Activated naive CD4-positive, alpha-beta T cell treated with anti-CD3 and anti-CD28 coated beads, Interleukin-2, amount 10 ng/mL, durations not matched to agents 7 days and 5 days (primary cell): ENCODE results near the gene C22orf39.

Experiments
- CTCF ChIA-PET: fragments of 350-600 bp; sonication (Branson Sonifier 250); formaldehyde crosslinking; loops from one replicate; lab custom pipeline; 2021; ENCODE audit warnings: antibody characterized with exemption; lab: Charles Lee
- DNase-seq: peaks from one replicate; pipeline ENCODE4 v3.0.0-alpha.2; 2020
- H3K27ac Mint-ChIP-seq: one replicate; pipeline ENCODE4 v1.8.0; 2021; ENCODE audit warnings: mild to moderate bottlenecking, moderate library complexity, mixed read lengths
- H3K27me3 Mint-ChIP-seq: one replicate; pipeline ENCODE4 v1.8.0; 2021; ENCODE audit warnings: mild to moderate bottlenecking, mixed read lengths
- H3K36me3 Mint-ChIP-seq: one replicate; pipeline ENCODE4 v1.8.0; 2021; ENCODE audit warnings: mixed read lengths
- H3K4me1 Mint-ChIP-seq: one replicate; pipeline ENCODE4 v1.8.0; 2021; ENCODE audit warnings: mixed read lengths
- H3K4me3 Mint-ChIP-seq: one replicate; pipeline ENCODE4 v1.8.0; 2021; ENCODE audit warnings: mild to moderate bottlenecking, moderate library complexity, mixed read lengths
- H3K9me3 Mint-ChIP-seq: one replicate; pipeline ENCODE4 v1.8.0; 2021; ENCODE audit warnings: mixed read lengths

C22orf39 gene

DNA sequence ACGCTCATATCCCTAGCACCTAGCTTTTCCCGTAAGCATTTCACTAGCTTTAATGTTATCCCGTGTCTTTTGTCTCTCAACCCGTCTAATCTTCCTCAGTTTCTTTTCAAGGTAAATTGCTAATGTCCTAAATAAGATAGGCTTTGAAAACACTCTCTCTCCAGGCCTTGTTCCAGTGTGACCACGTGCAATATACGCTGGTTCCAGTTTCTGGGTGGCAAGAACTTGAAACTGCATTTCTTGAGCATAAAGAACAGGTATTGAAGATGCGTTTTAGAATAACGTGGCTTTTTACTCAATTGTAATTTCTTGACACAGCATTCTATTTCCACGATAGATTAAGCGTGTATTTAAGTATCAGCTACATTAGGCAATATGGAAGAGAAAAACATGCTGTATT is 33.3 kb upstream of the C22orf39 start:
- no peak overlapping the region for H3K27ac Mint-ChIP-seq
- DNase-seq, result no peak
- no peaks in the 10 kb centered on the region for H3K9me3 Mint-ChIP-seq
- peaks cover 36% of the 10 kb centered on the region for H3K4me1 Mint-ChIP-seq
- peaks cover 29% of the 10 kb centered on the region for H3K36me3 Mint-ChIP-seq
- CTCF ChIA-PET, result no interaction called here
- no peaks in the 10 kb centered on the region for H3K27me3 Mint-ChIP-seq
- peak overlapping the region; percentile 99 for H3K4me3 Mint-ChIP-seq

DNA sequence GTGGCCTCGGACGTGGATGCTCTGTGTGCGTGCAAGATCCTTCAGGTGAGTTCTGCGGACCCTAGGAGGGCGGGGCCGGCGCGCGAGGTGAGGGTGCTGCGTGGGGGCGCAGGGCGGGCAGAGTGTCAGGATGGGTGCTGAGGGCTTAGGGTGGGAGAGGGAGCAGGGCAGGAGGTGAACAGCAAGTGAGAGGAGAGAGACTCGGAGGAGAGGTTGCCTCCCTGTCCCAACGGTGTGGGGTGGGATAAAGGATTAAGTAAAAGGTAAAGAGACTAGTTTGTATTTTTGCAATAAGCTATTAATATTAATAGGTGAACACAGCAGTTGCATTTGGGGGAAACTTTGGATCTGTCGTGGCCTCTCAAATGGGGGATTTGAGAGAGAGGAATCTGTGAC is 32.7 kb upstream of the C22orf39 start:
- no peaks in the 10 kb centered on the region for H3K27me3 Mint-ChIP-seq
- peaks cover 34% of the 10 kb centered on the region for H3K36me3 Mint-ChIP-seq
- peak overlapping the region; percentile 99 for H3K4me3 Mint-ChIP-seq
- no peak for DNase-seq
- peaks cover 39% of the 10 kb centered on the region for H3K4me1 Mint-ChIP-seq
- CTCF ChIA-PET, result interaction anchor here (1.3 kb wide), 1 partner anchor 152 kb away, joined by 4 read pairs; no protein-coding TSS in a partner anchor
- no peaks in the 10 kb centered on the region for H3K9me3 Mint-ChIP-seq
- H3K27ac Mint-ChIP-seq, result peak overlapping the region; percentile 98

DNA sequence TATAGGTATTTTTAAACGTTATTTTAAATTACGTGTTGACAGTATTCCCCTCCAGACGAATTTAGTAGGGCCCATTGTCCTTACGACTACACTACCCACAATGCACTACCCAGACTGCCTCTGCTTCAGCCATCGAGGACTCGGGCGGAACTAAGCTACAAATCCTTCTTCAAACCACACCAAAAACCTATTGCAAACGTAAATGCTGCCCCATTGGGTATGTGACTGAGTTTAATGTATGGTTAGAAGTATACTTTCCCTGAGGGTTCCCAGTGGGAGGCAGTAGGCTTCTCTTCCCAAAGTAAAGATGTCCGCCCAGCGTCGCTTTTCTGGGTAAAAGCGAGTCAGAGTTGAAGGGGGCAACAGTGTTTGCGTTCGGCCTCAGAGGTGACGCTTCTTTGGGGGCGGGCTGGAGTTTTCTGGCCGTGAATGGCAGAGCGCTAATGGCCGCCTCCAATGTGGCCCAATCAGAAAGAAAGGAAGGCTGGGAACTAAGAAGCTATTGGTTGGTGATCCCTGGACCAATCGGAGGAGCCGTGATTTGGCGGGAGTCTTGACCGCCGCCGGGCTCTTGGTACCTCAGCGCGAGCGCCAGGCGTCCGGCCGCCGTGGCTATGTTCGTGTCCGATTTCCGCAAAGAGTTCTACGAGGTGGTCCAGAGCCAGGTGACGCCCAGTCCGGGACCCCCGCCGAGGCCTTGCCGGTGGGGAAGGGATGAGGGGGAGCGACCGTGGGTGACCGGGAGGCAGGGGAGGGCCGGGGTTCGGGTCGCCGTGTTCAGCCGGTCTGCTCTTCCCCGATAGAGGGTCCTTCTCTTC is 32.1 kb upstream of the C22orf39 start, which contains the start of gene CDC45:
Gene CDC45, plus strand, starts transcription at position 566 of the 818 bp plus-strand sequence. Its CDS starts 49 bp downstream, at position 615.
- CTCF ChIA-PET, result interaction anchor here (1.3 to 3.0 kb wide), 3 partner anchors 15 to 152 kb away, joined by 4 to 14 read pairs (median 8); no protein-coding TSS in a partner anchor
- Mint-ChIP-seq H3K27ac (peak within 1 kb of the TSS; percentile 98), H3K4me3 (peak within 1 kb of the TSS; percentile 99)

DNA sequence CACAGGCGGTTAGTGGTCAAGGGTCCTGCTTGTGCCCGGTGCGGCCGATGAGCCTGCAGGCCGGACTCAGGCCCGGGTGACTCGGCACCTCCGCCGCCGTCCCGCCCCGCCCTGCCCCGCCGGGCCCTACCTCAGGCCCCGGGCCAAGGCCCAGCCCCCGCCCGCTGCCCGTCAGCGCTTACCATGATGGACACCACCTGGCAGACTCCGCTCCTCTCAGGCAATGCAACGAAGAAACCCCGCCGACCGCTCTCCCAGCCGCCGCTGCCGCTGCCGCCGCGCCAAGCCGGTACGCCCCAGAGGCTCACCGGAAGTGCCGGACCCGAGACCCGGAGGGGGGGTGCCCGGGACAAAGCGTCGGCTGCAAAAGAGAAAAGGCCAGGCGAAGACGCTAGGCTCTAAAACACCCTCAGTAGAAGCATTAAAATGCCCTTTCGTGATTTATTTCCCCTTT is 31.4 kb upstream of the C22orf39 start, which contains the start of gene UFD1:
Gene UFD1, minus strand, starts transcription at position 293 of the 454 bp plus-strand sequence. Its CDS starts 108 bp downstream, at position 185.
- H3K27ac Mint-ChIP-seq, result peak within 1 kb of the TSS; percentile 98
- H3K9me3 Mint-ChIP-seq, result no peaks in the 10 kb centered on the region
- H3K4me3 Mint-ChIP-seq, result peak within 1 kb of the TSS; percentile 99
- CTCF ChIA-PET, result interaction anchor here (0.7 to 3.0 kb wide), 4 partner anchors 14 to 299 kb away, joined by 3 to 14 read pairs (median 6); no protein-coding TSS in a partner anchor
- peaks cover 39% of the 10 kb centered on the region for H3K4me1 Mint-ChIP-seq
- peak; percentile 89 for DNase-seq
- no peaks in the 10 kb centered on the region for H3K27me3 Mint-ChIP-seq
- H3K36me3 Mint-ChIP-seq, result peaks cover 29% of the 10 kb centered on the region

More for the DNA sequence above, 32.1 kb upstream of the C22orf39 start, which contains the start of gene CDC45:
- H3K36me3 Mint-ChIP-seq, result peaks cover 29% of the 10 kb centered on the region
- peak; percentile 98 for DNase-seq
- no peaks in the 10 kb centered on the region for H3K9me3 Mint-ChIP-seq
- peaks cover 39% of the 10 kb centered on the region for H3K4me1 Mint-ChIP-seq
- no peaks in the 10 kb centered on the region for H3K27me3 Mint-ChIP-seq

DNA sequence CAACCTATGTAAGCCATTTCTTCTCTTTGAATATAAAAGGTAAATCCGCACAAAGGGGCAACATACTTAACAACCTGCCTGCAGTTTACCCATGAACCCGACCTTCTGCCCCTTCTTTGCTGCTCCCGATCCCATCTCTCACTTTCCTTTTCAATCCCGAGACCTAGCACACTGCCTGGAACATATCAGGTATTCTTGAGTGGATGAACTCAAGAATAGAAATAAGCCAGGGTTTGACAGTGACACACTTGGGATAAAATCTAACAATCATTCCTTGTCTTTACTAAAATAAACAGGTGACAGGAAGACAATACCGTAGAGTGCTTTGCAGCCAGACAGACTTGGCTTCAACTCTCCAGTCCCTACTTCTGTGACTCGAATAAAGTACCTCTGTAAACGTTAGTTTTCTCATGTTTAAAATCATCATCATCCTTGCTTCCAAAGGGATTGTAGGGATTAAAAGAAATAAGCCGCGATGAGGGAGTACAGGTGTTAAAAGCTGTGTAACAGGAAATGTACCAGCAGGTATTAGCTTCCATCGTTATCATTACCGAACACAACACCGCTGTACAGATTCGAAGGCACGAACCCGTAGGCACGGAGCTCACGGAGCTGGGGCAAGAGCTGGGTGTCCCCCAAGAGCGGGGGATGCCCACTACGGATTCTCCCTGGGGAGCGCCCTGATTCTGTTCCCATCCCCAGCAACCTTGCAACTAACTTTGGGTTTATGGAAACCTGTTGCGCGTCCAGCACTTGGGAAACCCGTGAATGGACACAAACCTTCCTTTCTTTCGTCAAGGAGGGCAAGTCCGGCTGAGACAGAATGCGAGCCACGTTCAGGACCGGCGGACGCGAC is 30.8 kb upstream of the C22orf39 start:
- Mint-ChIP-seq H3K4me1 (peaks cover 37% of the 10 kb centered on the region), H3K27ac (peak overlapping the region; percentile 91), H3K9me3 (no peaks in the 10 kb centered on the region), H3K4me3 (peak overlapping the region; percentile 99), H3K36me3 (peaks cover 29% of the 10 kb centered on the region), H3K27me3 (no peaks in the 10 kb centered on the region)
- CTCF ChIA-PET, result interaction anchor here (0.7 to 3.0 kb wide), 12 partner anchors 9 to 370 kb away, joined by 3 to 14 read pairs (median 4); partner anchors contain the start of genes C22orf39 and SLC25A1
- peak; percentile 45 for DNase-seq

DNA sequence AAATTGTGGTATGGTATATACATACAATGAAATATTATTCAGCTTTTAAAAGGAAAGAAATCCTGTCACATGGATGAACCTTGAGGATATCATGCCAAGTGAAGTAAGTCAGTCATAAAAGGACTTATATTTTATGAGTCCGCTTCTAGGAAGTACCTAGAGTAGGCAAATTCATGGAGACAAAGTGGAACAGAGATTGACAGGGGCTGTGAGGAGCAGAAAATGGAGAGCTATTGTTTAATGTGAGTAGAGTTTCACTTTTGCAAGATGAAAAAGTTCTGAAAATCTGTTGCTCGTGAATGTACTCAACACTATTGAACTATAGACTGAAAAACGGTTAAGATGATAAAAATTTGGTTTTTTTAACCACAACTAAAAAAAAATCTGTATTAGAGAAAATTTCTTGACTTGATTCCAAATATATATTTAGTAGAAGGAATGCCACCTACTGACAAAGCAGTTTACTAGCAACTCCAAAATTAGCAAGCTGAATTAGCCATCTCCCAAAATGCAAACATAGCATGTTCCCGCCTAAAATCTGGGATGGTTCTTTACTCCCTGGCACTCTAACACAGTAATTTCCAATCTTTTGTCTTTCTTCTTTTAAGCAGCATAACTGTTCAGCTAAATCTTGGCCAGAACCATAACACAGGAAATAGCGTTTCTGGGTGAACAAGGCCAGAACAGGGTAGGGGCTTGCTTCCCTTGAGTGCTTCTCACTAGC is 30.0 kb upstream of the C22orf39 start:
- H3K36me3 Mint-ChIP-seq, result peaks cover 28% of the 10 kb centered on the region
- peak overlapping the region; percentile 99 for H3K4me3 Mint-ChIP-seq
- no peaks in the 10 kb centered on the region for H3K9me3 Mint-ChIP-seq
- peak overlapping the region; percentile 91 for H3K27ac Mint-ChIP-seq
- CTCF ChIA-PET, result interaction anchor here (0.7 to 3.0 kb wide), 11 partner anchors 8 to 370 kb away, joined by 3 to 14 read pairs (median 4); partner anchors contain the start of genes C22orf39 and SLC25A1
- no peak for DNase-seq
- peaks cover 34% of the 10 kb centered on the region for H3K4me1 Mint-ChIP-seq
- H3K27me3 Mint-ChIP-seq, result no peaks in the 10 kb centered on the region

DNA sequence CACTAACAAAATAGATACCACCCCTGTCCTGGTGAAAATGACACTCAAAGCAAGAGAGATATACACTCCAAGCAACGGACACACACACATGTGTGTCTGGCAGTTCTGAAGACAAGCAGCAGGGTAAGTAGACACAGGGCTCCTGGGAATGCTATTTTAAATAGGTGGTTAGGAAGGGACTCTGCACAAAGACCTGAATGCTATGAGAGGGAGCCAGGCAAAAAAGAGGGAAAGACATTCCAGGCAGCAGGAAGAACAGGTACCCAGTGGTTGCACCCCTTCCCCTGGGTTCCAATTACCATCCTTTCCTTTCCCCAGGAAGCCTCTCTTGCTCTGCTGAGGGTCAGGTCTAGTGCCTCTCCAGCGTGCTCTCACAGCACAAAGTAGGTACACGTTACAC is 28.5 kb upstream of the C22orf39 start:
- CTCF ChIA-PET, result no interaction called here
- peaks cover 36% of the 10 kb centered on the region for H3K36me3 Mint-ChIP-seq
- no peaks in the 10 kb centered on the region for H3K9me3 Mint-ChIP-seq
- H3K27ac Mint-ChIP-seq, result no peak overlapping the region
- H3K27me3 Mint-ChIP-seq, result no peaks in the 10 kb centered on the region
- no peak for DNase-seq
- H3K4me3 Mint-ChIP-seq, result no peak overlapping the region
- peaks cover 33% of the 10 kb centered on the region for H3K4me1 Mint-ChIP-seq

DNA sequence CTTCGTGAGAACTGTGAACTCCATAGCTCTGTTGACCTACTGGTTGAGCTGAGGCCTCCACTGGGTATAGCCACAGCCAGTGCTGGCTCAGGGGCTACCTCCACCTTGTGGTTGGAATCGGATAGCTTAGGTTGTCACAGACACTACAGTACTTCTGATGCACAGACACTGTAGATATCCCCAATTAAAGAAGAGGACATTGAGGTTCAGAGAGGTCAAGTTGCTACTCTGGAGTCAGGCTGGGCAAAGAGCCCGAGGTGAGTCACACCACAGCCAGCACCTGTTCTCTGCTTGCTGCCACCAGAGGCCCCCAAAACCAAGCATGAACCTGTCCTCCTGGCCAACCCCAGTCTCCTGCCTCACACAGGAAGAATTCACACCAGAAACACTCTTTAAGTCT is 26.1 kb upstream of the C22orf39 start:
- H3K27ac Mint-ChIP-seq, result no peak overlapping the region
- no peak for DNase-seq
- no peak overlapping the region for H3K4me3 Mint-ChIP-seq
- H3K4me1 Mint-ChIP-seq, result peaks cover 20% of the 10 kb centered on the region
- no peaks in the 10 kb centered on the region for H3K27me3 Mint-ChIP-seq
- CTCF ChIA-PET, result interaction anchor here (0.8 to 1.3 kb wide), 4 partner anchors 13 to 294 kb away, joined by 3 to 4 read pairs (median 3); no protein-coding TSS in a partner anchor
- peaks cover 45% of the 10 kb centered on the region for H3K36me3 Mint-ChIP-seq
- no peaks in the 10 kb centered on the region for H3K9me3 Mint-ChIP-seq

DNA sequence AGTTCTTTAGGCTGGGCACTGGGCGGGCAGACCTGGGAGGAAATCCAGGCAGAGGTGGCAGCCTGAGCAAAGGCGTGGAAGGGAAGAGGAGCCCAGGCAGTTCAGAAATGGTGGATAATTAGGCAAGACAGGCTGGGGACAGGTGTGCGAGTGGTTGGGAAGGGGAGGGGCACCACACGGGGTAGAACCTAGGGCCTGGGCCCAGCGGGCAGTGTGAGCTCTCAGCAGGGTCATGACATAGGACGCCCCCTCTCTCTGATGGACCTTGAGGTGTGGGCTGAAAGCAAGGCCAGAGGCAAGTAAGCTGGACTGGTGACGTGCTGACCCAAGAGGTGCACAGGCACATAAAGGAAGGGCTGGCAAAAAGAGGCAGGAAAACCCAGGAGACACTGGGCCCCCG is 24.7 kb upstream of the C22orf39 start:
- Mint-ChIP-seq H3K36me3 (peaks cover 58% of the 10 kb centered on the region), H3K4me3 (no peak overlapping the region), H3K27me3 (no peaks in the 10 kb centered on the region), H3K27ac (no peak overlapping the region), H3K4me1 (peaks cover 11% of the 10 kb centered on the region), H3K9me3 (no peaks in the 10 kb centered on the region)
- DNase-seq, result no peak
- CTCF ChIA-PET, result interaction anchor here (1.3 kb wide), 1 partner anchor 293 kb away, joined by 3 read pairs; no protein-coding TSS in a partner anchor

DNA sequence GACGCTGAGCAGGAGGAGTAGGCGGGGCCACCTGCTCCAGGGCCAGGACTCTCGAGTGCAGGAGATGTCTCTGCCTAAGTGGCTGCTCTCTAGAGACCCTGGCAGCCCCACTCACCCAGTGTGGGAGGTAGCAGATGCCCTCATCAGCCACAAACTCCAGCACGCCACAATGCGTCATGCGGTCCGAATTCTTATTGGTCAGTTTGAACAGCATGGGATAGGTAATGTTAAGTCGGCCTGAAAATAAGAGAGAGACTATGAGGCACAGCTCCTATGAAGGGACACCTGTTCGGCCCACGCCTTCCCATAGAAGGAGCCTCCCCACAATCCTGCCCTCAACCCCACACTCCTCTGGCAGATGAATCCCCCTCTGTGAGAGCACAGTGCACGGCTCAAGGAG is 24.1 kb upstream of the C22orf39 start:
- CTCF ChIA-PET, result no interaction called here
- H3K36me3 Mint-ChIP-seq, result peaks cover 61% of the 10 kb centered on the region
- H3K9me3 Mint-ChIP-seq, result no peaks in the 10 kb centered on the region
- peaks cover 8% of the 10 kb centered on the region for H3K4me1 Mint-ChIP-seq
- no peak overlapping the region for H3K4me3 Mint-ChIP-seq
- H3K27me3 Mint-ChIP-seq, result no peaks in the 10 kb centered on the region
- peak overlapping the region; percentile 60 for H3K27ac Mint-ChIP-seq
- no peak for DNase-seq

DNA sequence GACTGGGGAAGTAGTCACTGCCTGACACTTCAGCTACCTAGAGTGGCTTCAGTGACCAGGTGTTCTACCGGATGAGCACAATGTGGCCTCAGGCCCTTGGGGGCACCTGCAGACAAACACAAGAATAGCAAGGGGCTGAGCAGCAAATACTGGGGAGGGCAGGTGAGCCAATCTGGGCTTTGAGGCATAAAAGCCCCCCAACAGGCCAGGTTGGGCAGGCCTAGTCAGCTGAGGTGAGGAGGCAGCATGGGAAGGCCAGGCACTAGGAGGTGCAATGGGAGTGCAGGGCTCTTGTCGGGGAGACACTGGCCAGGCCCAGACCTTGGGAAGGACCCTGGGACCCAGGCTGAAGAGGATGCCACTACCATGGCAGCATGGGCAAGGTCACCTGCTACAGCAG is 22.5 kb upstream of the C22orf39 start:
- no peaks in the 10 kb centered on the region for H3K9me3 Mint-ChIP-seq
- peaks cover 6% of the 10 kb centered on the region for H3K4me1 Mint-ChIP-seq
- H3K36me3 Mint-ChIP-seq, result peaks cover 62% of the 10 kb centered on the region
- DNase-seq, result no peak
- CTCF ChIA-PET, result interaction anchor here (1.9 kb wide), 1 partner anchor 19 kb away, joined by 4 read pairs; no protein-coding TSS in a partner anchor
- no peaks in the 10 kb centered on the region for H3K27me3 Mint-ChIP-seq
- H3K27ac Mint-ChIP-seq, result no peak overlapping the region
- no peak overlapping the region for H3K4me3 Mint-ChIP-seq

DNA sequence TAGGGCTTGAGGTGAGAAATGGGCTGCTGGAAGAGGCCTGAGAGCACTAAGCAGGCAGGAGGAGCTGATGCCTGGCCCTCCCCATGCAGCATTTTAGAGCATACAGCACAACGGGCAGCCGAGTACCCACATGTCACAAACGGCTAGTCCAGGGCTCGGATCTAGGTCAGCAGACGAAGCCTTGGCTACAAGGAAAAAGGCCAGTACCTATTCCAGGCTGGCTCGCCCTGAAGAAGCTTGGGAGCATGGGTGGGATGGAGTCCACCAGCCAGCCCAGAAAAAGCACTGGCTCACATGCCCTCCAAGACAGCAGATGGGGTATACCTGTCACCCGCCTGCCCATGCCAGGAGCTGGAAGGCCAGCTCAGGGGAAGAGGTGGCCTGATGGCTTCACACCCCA is 21.9 kb upstream of the C22orf39 start:
- Mint-ChIP-seq H3K27ac (no peak overlapping the region), H3K4me3 (no peak overlapping the region), H3K27me3 (no peaks in the 10 kb centered on the region), H3K4me1 (peaks cover 12% of the 10 kb centered on the region), H3K9me3 (no peaks in the 10 kb centered on the region), H3K36me3 (peaks cover 64% of the 10 kb centered on the region)
- CTCF ChIA-PET, result interaction anchor here (1.1 to 1.9 kb wide), 2 partner anchors 8 to 18 kb away, joined by 3 to 4 read pairs; no protein-coding TSS in a partner anchor
- no peak for DNase-seq

DNA sequence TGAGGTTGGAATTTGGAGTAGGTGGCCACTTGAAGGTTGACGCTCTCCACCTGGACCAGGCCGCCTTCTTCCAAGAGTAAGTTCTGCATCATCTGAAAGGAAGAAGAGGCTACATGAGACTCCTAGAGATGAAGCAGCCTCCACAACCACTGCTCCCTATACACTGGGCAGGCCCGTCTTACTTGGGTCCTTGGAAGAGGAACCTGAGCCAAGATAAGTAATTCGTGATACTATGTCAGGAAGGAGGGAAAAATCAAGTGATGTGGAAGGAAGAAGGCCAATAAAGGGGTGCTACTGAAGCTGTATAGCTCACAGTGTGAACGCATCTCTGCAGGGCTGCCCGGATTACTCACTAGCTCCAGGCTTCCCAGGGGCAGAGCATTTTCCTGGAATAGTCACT is 20.4 kb upstream of the C22orf39 start:
- Mint-ChIP-seq H3K36me3 (peaks cover 56% of the 10 kb centered on the region), H3K27me3 (no peaks in the 10 kb centered on the region), H3K4me1 (peaks cover 14% of the 10 kb centered on the region), H3K4me3 (no peak overlapping the region), H3K27ac (no peak overlapping the region), H3K9me3 (no peaks in the 10 kb centered on the region)
- DNase-seq, result no peak
- CTCF ChIA-PET, result no interaction called here
